GM23338 (cell line): ENCODE measurements around the gene MAP7D1. TPM values are rescaled to one million over a fixed set of nuclear protein-coding genes. Genes with fewer than 3 reads are reported as not detected.

Experiments
- ATAC-seq: fragments of 200-7000 bp; cut with Tn5 transposase; 3 replicates; pipeline ENCODE4 v1.9.1; 2020
- DNase-seq: peaks from one replicate; pipeline ENCODE4 v3.0.0-alpha.2; 2015; ENCODE audit warnings: low spot score
- H2AFZ ChIP-seq: fragments of 200-600 bp; sonication (generic); 2 replicates; pipeline ENCODE4 v1.8.0; 2016; ENCODE audit warnings: antibody characterized with exemption, mild to moderate bottlenecking, moderate library complexity
- H3F3A ChIP-seq: fragments of 200-600 bp; sonication (generic); replicated peaks from 2 replicates; pipeline ENCODE4 v1.8.0; 2017; ENCODE audit warnings: antibody characterized with exemption, mixed run types, low read depth
- H3K27ac ChIP-seq: fragments of 200-600 bp; sonication (generic); 2 replicates; pipeline ENCODE4 v1.6.1; 2016; ENCODE audit warnings: low read depth
- H3K27me3 ChIP-seq: fragments of 200-600 bp; sonication (generic); 2 replicates; pipeline ENCODE4 v1.8.0; 2016; ENCODE audit warnings: mild to moderate bottlenecking, mixed run types, moderate library complexity; ENCODE audit not compliant: insufficient read depth
- H3K36me3 ChIP-seq: fragments of 200-600 bp; sonication (generic); 2 replicates; pipeline ENCODE4 v1.8.0; 2016; ENCODE audit warnings: mild to moderate bottlenecking; ENCODE audit not compliant: insufficient read depth
- H3K4me1 ChIP-seq: fragments of 200-600 bp; sonication (generic); 2 replicates; pipeline ENCODE4 v1.8.0; 2016; ENCODE audit warnings: mild to moderate bottlenecking, moderate library complexity; ENCODE audit not compliant: insufficient read depth
- H3K4me2 ChIP-seq: fragments of 200-600 bp; sonication (generic); 2 replicates; pipeline ENCODE4 v1.7.1; 2017; ENCODE audit warnings: mixed run types
- H3K4me3 ChIP-seq: fragments of 200-600 bp; sonication (generic); 2 replicates; pipeline ENCODE4 v1.6.1; 2016; ENCODE audit warnings: mixed run types
- H3K79me2 ChIP-seq: fragments of 200-600 bp; sonication (generic); replicated peaks from 2 replicates; pipeline ENCODE4 v1.8.0; 2017; ENCODE audit warnings: mild to moderate bottlenecking; ENCODE audit not compliant: insufficient read depth
- H3K9me2 ChIP-seq: fragments of 200-600 bp; sonication (generic); 2 replicates; pipeline ENCODE4 v1.8.0; 2017; ENCODE audit not compliant: insufficient read depth
- H4K20me1 ChIP-seq: fragments of 200-600 bp; sonication (generic); replicated peaks from 2 replicates; pipeline ENCODE4 v1.8.0; 2017; ENCODE audit warnings: mild to moderate bottlenecking; ENCODE audit not compliant: insufficient read depth
- H3K27ac Mint-ChIP-seq: 2 replicates; pipeline ENCODE4 v1.8.0; 2020; ENCODE audit warnings: inconsistent platforms, mild to moderate bottlenecking, moderate library complexity, mixed read lengths
- H3K27me3 Mint-ChIP-seq: 3 replicates; pipeline ENCODE4 v1.8.0; 2022; ENCODE audit warnings: low read depth, mild to moderate bottlenecking, moderate library complexity, mixed read lengths, inconsistent platforms; ENCODE audit not compliant: insufficient read depth, poor library complexity
- H3K36me3 Mint-ChIP-seq: 3 replicates; pipeline ENCODE4 v1.8.0; 2021; ENCODE audit warnings: low read depth, mild to moderate bottlenecking, inconsistent platforms, moderate library complexity, mixed read lengths
- H3K4me1 Mint-ChIP-seq: 3 replicates; pipeline ENCODE4 v1.8.0; 2020; ENCODE audit warnings: mild to moderate bottlenecking, inconsistent platforms, mixed read lengths
- H3K4me3 Mint-ChIP-seq: 3 replicates; pipeline ENCODE4 v1.8.0; 2021; ENCODE audit warnings: moderate library complexity, mild to moderate bottlenecking, inconsistent platforms, mixed read lengths
- H3K9me3 Mint-ChIP-seq: 3 replicates; pipeline ENCODE4 v1.8.0; 2020; ENCODE audit warnings: moderate library complexity, mild to moderate bottlenecking, inconsistent platforms, mixed read lengths
- CREB1 ChIP-seq: fragments of 250-450 bp; sonication (Bioruptor Pico); IDR thresholded peaks from 2 replicates; pipeline ENCODE4 v1.5.0; 2020; ENCODE audit warnings: low read depth, mild to moderate bottlenecking, moderate library complexity
- ETS1 ChIP-seq: IDR thresholded peaks from 2 replicates; pipeline ENCODE4 v1.6.1; 2016; ENCODE audit warnings: antibody characterized with exemption
- EZH2 ChIP-seq: fragments of 200-600 bp; sonication (generic); IDR thresholded peaks from one replicate; pipeline ENCODE4 v1.8.0; 2017; ENCODE audit warnings: antibody characterized with exemption, mild to moderate bottlenecking, low read depth; ENCODE audit not compliant: unreplicated experiment
- EZH2phosphoT487 ChIP-seq: fragments of 200-600 bp; sonication (generic); IDR thresholded peaks from one replicate; pipeline ENCODE4 v1.8.1; 2018; ENCODE audit warnings: antibody characterized with exemption; ENCODE audit not compliant: unreplicated experiment
- JUNB ChIP-seq: IDR thresholded peaks from one replicate; pipeline ENCODE4 v1.6.1; 2016; ENCODE audit warnings: antibody characterized with exemption; ENCODE audit not compliant: unreplicated experiment
- NANOG ChIP-seq: IDR thresholded peaks from 2 replicates; pipeline ENCODE4 v1.6.1; 2016; ENCODE audit warnings: antibody characterized with exemption, borderline replicate concordance
- POLR2AphosphoS5 ChIP-seq: IDR thresholded peaks from 2 replicates; pipeline ENCODE4 v1.6.1; 2016; ENCODE audit warnings: antibody characterized with exemption, low read depth
- ZNF114 ChIP-seq: fragments of 250-450 bp; sonication (Bioruptor Pico); IDR thresholded peaks from 2 replicates; pipeline ENCODE4 v1.5.0; 2020; ENCODE audit warnings: mild to moderate bottlenecking, moderate library complexity
- ZNF462 ChIP-seq: fragments of 250-450 bp; sonication (Bioruptor Pico); IDR thresholded peaks from 2 replicates; pipeline ENCODE4 v1.5.0; 2020; ENCODE audit warnings: mild to moderate bottlenecking, moderate library complexity
- polyA plus RNA-seq: library from polyadenylated mRNA; unstranded; fragments of >200 nt; fragmentation: Nextera tagmentation; extraction: Ambion mirVana; gene quantifications from 2 replicates; pipeline ENCODE4 v1.2.1, GENCODE V29; 2016
- total RNA-seq: library from RNA; depleted of rRNA; stranded (reverse); fragments of >200 nt; shearing (Covaris generic); gene quantifications from 2 replicates; pipeline ENCODE4 v1.2.3, GENCODE V29; 2014
- TF ChIP-seq, protein P1 (sequence below): IDR thresholded peaks from one replicate; pipeline ENCODE4 v1.6.1; 2018; ENCODE audit warnings: antibody characterized with exemption; ENCODE audit not compliant: unreplicated experiment
- TF ChIP-seq, protein P2 (sequence below), 2 experiments: fragments of 200-600 bp in 1 of 2; sonication (generic) in 1 of 2; conservative IDR thresholded peaks; 2 replicates each; pipeline versions ENCODE4 v1.5.1 to v1.6.1; 2016 to 2017; ENCODE audit warnings: antibody characterized with exemption in 2 of 2, low read depth in 2 of 2, mild to moderate bottlenecking in 2 of 2, moderate library complexity in 1 of 2

MAP7D1 gene
- total and polyA plus RNA-seq, 2 experiments from 2014 or later, result 13.8 to 59.8 TPM

- ATAC-seq (peak; percentile 74), DNase-seq (no peak)
- no peaks in the 10 kb centered on the region for H3K79me2 ChIP-seq
- H3K27ac Mint-ChIP-seq, result no peak overlapping the region
- H3F3A ChIP-seq, result no peaks in the 10 kb centered on the region
- H3K36me3 ChIP-seq, result no peaks in the 10 kb centered on the region
- no peaks in the 10 kb centered on the region for H3K36me3 Mint-ChIP-seq
- H3K4me2 ChIP-seq, result no peak overlapping the region
- H3K9me2 ChIP-seq, result no peaks in the 10 kb centered on the region
- peaks cover 2% of the 10 kb centered on the region for H3K27me3 Mint-ChIP-seq
- H3K9me3 Mint-ChIP-seq, result no peaks in the 10 kb centered on the region
- peak overlapping the region; percentile 5; the same call in 1 of the 3 replicates for H3K4me3 Mint-ChIP-seq
- H3K4me1 Mint-ChIP-seq, result peaks cover 13% of the 10 kb centered on the region
- no peak for TF ChIP-seq CREB1 (CRISPR knock-in tag)
- no peak for TF ChIP-seq ZNF114 (CRISPR knock-in tag)
- TF ChIP-seq, protein P1, sequence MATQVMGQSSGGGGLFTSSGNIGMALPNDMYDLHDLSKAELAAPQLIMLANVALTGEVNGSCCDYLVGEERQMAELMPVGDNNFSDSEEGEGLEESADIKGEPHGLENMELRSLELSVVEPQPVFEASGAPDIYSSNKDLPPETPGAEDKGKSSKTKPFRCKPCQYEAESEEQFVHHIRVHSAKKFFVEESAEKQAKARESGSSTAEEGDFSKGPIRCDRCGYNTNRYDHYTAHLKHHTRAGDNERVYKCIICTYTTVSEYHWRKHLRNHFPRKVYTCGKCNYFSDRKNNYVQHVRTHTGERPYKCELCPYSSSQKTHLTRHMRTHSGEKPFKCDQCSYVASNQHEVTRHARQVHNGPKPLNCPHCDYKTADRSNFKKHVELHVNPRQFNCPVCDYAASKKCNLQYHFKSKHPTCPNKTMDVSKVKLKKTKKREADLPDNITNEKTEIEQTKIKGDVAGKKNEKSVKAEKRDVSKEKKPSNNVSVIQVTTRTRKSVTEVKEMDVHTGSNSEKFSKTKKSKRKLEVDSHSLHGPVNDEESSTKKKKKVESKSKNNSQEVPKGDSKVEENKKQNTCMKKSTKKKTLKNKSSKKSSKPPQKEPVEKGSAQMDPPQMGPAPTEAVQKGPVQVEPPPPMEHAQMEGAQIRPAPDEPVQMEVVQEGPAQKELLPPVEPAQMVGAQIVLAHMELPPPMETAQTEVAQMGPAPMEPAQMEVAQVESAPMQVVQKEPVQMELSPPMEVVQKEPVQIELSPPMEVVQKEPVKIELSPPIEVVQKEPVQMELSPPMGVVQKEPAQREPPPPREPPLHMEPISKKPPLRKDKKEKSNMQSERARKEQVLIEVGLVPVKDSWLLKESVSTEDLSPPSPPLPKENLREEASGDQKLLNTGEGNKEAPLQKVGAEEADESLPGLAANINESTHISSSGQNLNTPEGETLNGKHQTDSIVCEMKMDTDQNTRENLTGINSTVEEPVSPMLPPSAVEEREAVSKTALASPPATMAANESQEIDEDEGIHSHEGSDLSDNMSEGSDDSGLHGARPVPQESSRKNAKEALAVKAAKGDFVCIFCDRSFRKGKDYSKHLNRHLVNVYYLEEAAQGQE, result no peak
- TF ChIP-seq NANOG, result no peak
- no peak for TF ChIP-seq ZNF462 (CRISPR knock-in tag)
- TF ChIP-seq, protein P2, sequence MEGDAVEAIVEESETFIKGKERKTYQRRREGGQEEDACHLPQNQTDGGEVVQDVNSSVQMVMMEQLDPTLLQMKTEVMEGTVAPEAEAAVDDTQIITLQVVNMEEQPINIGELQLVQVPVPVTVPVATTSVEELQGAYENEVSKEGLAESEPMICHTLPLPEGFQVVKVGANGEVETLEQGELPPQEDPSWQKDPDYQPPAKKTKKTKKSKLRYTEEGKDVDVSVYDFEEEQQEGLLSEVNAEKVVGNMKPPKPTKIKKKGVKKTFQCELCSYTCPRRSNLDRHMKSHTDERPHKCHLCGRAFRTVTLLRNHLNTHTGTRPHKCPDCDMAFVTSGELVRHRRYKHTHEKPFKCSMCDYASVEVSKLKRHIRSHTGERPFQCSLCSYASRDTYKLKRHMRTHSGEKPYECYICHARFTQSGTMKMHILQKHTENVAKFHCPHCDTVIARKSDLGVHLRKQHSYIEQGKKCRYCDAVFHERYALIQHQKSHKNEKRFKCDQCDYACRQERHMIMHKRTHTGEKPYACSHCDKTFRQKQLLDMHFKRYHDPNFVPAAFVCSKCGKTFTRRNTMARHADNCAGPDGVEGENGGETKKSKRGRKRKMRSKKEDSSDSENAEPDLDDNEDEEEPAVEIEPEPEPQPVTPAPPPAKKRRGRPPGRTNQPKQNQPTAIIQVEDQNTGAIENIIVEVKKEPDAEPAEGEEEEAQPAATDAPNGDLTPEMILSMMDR (conservative IDR thresholded peaks at IDR 0.05; ENCODE audit: low read depth in 2 of 2), result no peak
- TF ChIP-seq ETS1, result no peak
- no peak for TF ChIP-seq EZH2phosphoT487
- TF ChIP-seq JUNB, result no peak
- no peak for TF ChIP-seq EZH2
- no peak for TF ChIP-seq POLR2AphosphoS5
- H3K4me1 ChIP-seq, result no peaks in the 10 kb centered on the region
- H4K20me1 ChIP-seq, result no peaks in the 10 kb centered on the region
- H3K27ac ChIP-seq, result no peak overlapping the region
- no peak overlapping the region for H3K4me3 ChIP-seq
- peak overlapping the region; percentile 94 for H2AFZ ChIP-seq
- no peaks in the 10 kb centered on the region for H3K27me3 ChIP-seq
Observed at GRCh38 chr1:36203554-36204346, 47.8 kb downstream of the MAP7D1 start.
